GM18502 (cell line): ENCODE data around the gene MAGI3.

Source experiments
- ATAC-seq: cut with Tn5 transposase; IDR thresholded peaks from one replicate; pipeline ENCODE4 v1.9.1; 2021; ENCODE audit warnings: mild to moderate bottlenecking; ENCODE audit not compliant: unreplicated experiment, poor library complexity

Gene MAGI3

GRCh38 chr1:113389953-113390834 lies at the start of gene MAGI3:
Gene MAGI3 (plus strand): TSS chr1:113390515. CDS start chr1:113391034, 519 bp downstream.
- ATAC-seq: peak; percentile 99

GRCh38 chr1:113353580-113353979 lies 36.7 kb upstream of the MAGI3 start:
- ATAC-seq: no peak

DNA sequence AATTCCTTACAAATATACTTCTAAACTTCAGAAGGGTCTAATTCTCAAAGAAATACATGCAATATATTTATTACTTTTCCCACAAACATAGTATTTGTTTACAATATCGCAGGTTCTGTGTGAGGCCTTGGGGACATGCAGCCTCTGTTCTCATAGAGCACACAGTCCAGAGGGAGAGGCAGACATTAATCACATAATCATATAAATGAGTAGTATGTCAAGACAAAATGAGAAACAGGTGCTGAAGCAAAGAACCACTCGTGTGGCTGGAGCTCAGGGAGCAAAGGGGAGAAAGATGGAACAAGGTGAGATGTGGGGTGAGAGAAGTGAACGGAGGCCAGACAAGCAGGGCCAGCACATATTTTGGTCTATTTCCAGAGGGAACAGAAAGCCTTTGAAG lies 26.4 kb upstream of the MAGI3 start:
- no peak for ATAC-seq

- no peak for ATAC-seq
Measured at GRCh38 chr1:113369040-113369439, 21.3 kb upstream of the MAGI3 start.

- ATAC-seq: no peak
Measured at GRCh38 chr1:113369699-113370098, 20.6 kb upstream of the MAGI3 start.

DNA sequence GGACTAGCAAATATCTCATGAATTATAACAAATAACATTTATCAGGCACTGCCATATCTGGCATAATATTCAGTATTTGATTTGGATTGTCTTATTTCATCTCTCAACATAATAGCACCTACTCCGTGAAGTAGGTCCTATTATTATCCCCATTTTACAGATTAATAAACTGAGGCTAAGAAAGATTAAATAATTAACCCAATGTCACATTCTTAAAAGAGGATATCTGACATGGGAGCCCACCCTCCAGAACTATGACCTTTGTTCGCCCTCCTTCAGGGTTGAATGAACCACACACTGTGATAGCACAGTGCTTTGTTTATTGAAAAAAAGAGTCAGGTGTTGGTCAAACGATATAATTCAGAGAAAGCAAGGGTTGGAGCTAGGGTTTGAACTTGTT lies 19.4 kb upstream of the MAGI3 start:
- ATAC-seq: no peak

DNA sequence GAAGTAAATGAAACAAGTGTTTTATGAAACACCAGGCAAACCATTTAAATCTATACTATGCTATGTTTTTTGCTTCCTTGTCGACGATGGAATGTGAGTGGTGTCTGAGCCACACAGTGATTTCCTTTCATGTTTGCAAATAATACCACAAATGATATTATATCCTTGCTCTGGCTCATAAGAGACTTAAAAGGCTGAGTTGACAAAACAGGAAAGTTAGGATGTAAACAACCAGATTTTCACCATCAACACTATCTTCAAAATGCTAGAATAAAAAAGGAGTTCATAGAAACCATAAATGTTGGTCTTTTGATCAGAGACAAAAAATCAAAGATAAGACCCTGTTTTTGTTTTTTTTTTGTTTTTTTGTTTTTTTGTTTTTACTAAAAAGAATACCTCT lies 17.8 kb upstream of the MAGI3 start:
- no peak for ATAC-seq

GRCh38 chr1:113373644-113374043 lies 16.7 kb upstream of the MAGI3 start:
- no peak for ATAC-seq

GRCh38 chr1:113375878-113376277 lies 14.4 kb upstream of the MAGI3 start:
- ATAC-seq: no peak

GRCh38 chr1:113380075-113380474 lies 10.2 kb upstream of the MAGI3 start:
- ATAC-seq: no peak

GRCh38 chr1:113388017-113388620 lies 2.2 kb upstream of the MAGI3 start:
- ATAC-seq: no peak

DNA sequence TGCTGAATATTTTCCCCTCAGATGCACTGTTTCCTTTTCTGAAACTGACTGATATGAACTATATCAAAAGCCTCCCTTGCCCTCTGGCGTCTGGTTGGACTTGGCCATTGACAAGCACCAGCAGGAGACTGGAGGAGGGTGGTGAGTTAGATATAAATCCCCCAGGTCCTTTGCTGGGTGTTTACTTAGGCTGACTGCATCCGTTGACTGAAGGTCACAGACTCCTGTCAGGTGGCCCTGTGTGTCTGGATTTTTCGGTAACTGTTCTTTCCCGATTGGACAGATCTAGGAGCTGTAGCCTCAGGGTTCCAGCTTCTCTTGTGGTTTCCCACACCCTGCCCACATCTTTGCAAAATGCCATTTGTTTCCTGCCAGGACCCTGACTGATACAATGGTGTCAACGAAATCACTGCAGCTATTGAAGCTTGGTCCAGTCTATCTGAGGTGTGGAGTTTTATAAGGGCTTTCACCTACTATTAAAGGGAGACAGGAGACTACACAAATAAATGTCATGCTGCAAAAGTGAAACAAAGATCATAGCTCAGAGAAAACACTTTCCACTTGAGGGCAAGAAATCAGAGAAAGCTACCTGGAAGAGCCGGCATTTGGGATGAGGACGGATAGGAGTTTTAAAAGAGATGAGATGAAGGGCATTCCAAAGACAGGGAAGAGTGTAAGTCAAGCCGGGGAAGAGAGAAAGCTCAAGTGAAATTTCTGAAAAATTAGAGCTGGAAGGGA lies 1.5 kb upstream of the MAGI3 start:
- no peak for ATAC-seq

GRCh38 chr1:113389359-113389952 lies 859 bp upstream of the MAGI3 start:
- ATAC-seq: no peak

GRCh38 chr1:113390871-113391648 lies 745 bp downstream of the MAGI3 start:
- peak; percentile 18 for ATAC-seq

DNA sequence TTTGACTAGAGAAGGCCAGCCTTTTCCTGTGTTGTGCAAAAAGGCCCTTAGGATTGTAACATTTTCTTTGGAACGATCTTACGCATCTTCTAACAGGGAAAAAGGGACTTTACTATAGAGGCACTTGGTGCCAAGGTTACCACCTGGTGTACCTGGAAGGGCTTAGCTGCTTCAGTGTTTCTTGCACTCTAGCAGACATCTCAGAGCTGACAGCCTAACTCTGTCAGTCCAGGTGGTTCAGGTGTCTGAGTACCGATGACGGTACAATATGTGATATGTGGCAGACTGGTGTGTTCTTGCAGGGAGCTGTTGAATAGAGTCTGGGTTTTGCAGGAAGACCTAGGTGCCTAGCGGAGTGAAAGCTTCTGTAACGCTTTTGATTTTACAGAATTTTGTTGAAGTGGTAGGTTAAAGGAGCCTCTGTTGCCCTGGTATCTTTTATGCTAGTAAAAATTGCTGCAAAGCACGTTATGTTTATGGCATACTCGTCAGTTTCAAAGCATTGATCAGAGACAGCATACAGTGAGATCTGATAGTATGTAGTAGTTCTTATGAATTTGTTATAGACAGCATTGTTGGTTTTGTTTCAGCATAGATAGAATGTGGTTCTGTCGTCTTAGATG lies 1.4 kb downstream of the MAGI3 start:
- ATAC-seq: no peak

- no peak for ATAC-seq
Measured at GRCh38 chr1:113392541-113393128, 2.3 kb downstream of the MAGI3 start.

DNA sequence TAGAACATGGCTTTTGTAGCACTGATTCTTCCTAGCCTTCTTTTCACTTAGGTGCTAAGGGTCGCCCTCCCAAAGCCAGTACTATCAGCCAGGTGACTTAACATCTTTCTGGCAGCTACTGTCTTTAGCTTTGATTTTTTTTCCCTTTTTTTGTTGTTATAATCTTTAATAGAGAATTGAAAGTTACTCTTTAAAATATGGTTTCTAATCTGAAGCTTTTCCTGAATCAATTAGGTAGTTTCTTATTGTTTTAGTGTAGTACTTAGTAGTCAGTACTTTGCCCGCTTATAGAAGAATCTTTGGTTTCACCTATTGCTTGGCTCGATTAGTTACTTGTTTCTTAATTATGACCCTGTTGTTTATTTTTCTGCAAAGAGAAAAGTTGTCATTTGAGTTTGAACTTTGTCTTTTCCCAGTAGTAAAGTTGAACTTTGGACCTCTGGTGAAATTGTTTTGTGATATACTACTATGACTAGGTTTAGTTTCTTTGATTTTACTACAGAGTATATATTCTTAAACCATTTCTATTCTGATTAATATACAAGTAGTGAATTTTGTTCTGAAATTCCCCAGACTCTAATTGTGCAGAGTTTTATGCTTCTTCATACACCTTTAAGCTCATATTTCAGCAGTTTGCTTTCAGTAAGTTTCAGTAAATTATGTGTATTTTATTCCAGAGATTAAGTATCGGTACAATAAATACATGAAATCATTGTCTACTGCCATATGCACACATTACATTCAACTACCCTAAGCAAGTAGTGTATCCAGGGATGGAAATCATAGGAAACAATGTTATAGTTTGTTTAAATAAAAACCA lies 3.9 kb downstream of the MAGI3 start:
- ATAC-seq: no peak

GRCh38 chr1:113394863-113395259 lies 4.5 kb downstream of the MAGI3 start:
- no peak for ATAC-seq
